ENCODE results near the gene MAD2L2. TPM values are rescaled to one million over a fixed set of nuclear protein-coding genes. Genes with fewer than 3 reads are reported as not detected.
A peak's percentile ranks its signal among the peaks of the same experiment; 100 is the strongest.

The MAD2L2 gene
- polyA plus RNA-seq, 4 donors: 38.7 to 55.0 (median 48.0) TPM

- no peak for DNase-seq (ENCODE audit: low read depth in 4 of 4, low spot score in 2 of 4)
These were observed 24.6 kb upstream of the MAD2L2 start for GRCh38 chr1:11705596-11705995.

- DNase-seq (ENCODE audit: low read depth in 4 of 4, low spot score in 2 of 4): no peak
These were observed 23.9 kb upstream of the MAD2L2 start for GRCh38 chr1:11704691-11705475.

GRCh38 chr1:11704194-11704529 is 23.2 kb upstream of the MAD2L2 start:
- no peak for DNase-seq (ENCODE audit: low read depth in 4 of 4, low spot score in 2 of 4)

GRCh38 chr1:11703357-11704193 is 22.6 kb upstream of the MAD2L2 start:
- no peak for DNase-seq (ENCODE audit: low read depth in 4 of 4, low spot score in 2 of 4)

- no peak for DNase-seq (ENCODE audit: low read depth in 4 of 4, low spot score in 2 of 4)
These were observed 21.2 kb upstream of the MAD2L2 start for GRCh38 chr1:11701981-11702803.

GRCh38 chr1:11701551-11701961 is 20.6 kb upstream of the MAD2L2 start:
- DNase-seq (ENCODE audit: low read depth in 4 of 4, low spot score in 2 of 4): no peak

- DNase-seq (ENCODE audit: low read depth in 4 of 4, low spot score in 2 of 4): no peak
These were observed 19.9 kb upstream of the MAD2L2 start for GRCh38 chr1:11700601-11701467.

GRCh38 chr1:11697893-11698210 is 16.9 kb upstream of the MAD2L2 start:
- DNase-seq (ENCODE audit: low read depth in 4 of 4, low spot score in 2 of 4): no peak

GRCh38 chr1:11697188-11697892 is 16.4 kb upstream of the MAD2L2 start:
- DNase-seq (ENCODE audit: low read depth in 4 of 4, low spot score in 2 of 4): no peak

- DNase-seq (ENCODE audit: low read depth in 4 of 4, low spot score in 2 of 4): no peak
These were observed 14.9 kb upstream of the MAD2L2 start for GRCh38 chr1:11695861-11696260.

GRCh38 chr1:11693917-11694316 is 13.0 kb upstream of the MAD2L2 start:
- DNase-seq (ENCODE audit: low read depth in 4 of 4, low spot score in 2 of 4): no peak

GRCh38 chr1:11693024-11693590 is 12.2 kb upstream of the MAD2L2 start:
- no peak for DNase-seq (ENCODE audit: low read depth in 4 of 4, low spot score in 2 of 4)

- no peak for DNase-seq (ENCODE audit: low read depth in 4 of 4, low spot score in 2 of 4)
These were observed 11.2 kb upstream of the MAD2L2 start for GRCh38 chr1:11691928-11692711.

- DNase-seq (ENCODE audit: low read depth in 4 of 4, low spot score in 2 of 4): no peak
These were observed 10.5 kb upstream of the MAD2L2 start, which contains the start of gene DRAXIN for GRCh38 chr1:11691302-11691914. Gene DRAXIN, plus strand, starts transcription at chr1:11691710. Its CDS starts 14,549 bp downstream, at chr1:11706259.

GRCh38 chr1:11690397-11691301 is 9.7 kb upstream of the MAD2L2 start:
- DNase-seq (ENCODE audit: low read depth in 4 of 4, low spot score in 2 of 4): peak in 3 of 4 donors; percentile 37 to 49 (median 39)

- DNase-seq (ENCODE audit: low read depth in 4 of 4, low spot score in 2 of 4): no peak
These were observed 7.6 kb upstream of the MAD2L2 start for GRCh38 chr1:11688506-11688905.

GRCh38 chr1:11685210-11685752 is 4.3 kb upstream of the MAD2L2 start:
- DNase-seq (ENCODE audit: low read depth in 4 of 4, low spot score in 2 of 4): no peak

Measured in left renal cortex interstitium (tissue), 4 donors.